Fibroblast of villous mesenchyme (primary cell): ENCODE measurements around the gene PPP1R9B. TPM values are rescaled to one million over a fixed set of nuclear protein-coding genes. Genes with fewer than 3 reads are reported as not detected.

Source experiments
- DNase-seq: peaks from one replicate; pipeline ENCODE4 v3.0.0-alpha.2; 2010; ENCODE audit warnings: low read depth
- H3K4me3 ChIP-seq: 2 replicates; pipeline ENCODE4 v1.5.1; 2011; ENCODE audit warnings: low read depth, mild to moderate bottlenecking, low read length
- CTCF ChIP-seq: IDR thresholded peaks from 2 replicates; pipeline ENCODE4 v1.5.1; 2012; ENCODE audit warnings: low read depth, mild to moderate bottlenecking, low read length; ENCODE audit not compliant: insufficient read depth
- total RNA-seq: library from RNA; depleted of rRNA; stranded (reverse); fragments of >200 nt; gene quantifications from 2 replicates; pipeline ENCODE4 v1.2.3, GENCODE V29; 2012

The PPP1R9B gene
- total RNA-seq, 1 donor = 47.1 TPM

DNA sequence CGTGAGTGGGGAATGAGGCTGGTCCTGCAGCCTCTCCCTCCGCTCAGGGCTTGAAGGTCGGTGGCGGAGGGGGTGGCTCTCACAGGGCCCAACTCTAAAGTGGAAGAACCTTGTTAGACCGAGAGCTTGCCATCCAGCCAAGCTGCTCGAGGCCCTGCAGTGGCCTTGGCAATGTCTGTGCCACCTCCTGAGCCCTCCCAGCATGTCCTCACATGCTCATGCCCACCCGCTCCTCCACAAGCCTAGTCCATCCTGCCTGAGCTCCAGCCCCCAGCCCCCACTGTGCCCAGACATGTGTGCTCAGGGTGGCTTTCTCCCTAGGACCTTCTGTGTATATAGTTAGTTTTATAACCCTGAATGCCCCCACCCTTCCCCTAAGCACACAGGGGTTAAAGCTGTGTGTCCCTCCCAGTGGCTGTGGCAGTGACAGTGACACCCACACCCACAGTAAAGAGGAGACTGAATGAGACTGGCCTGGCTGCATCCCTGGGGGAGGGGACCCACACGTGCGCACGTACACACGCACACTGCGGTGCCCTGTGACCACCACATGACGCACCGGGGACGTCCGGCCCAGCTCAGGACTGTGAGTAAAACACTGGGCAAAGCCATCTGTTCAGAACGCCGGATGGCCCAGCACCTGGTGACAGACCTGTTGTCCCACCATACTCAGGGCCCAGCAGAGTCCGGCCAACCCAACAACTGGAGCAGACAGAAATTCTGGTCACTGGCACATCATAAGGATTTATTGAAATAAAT lies 39.7 kb downstream of the PPP1R9B start:
- no peak for TF ChIP-seq CTCF
- H3K4me3 ChIP-seq = no peak overlapping the region
- no peak for DNase-seq

GRCh38 chr17:50109785-50110184 lies 40.7 kb downstream of the PPP1R9B start:
- no peak for TF ChIP-seq CTCF
- H3K4me3 ChIP-seq = no peak overlapping the region
- DNase-seq = no peak

DNA sequence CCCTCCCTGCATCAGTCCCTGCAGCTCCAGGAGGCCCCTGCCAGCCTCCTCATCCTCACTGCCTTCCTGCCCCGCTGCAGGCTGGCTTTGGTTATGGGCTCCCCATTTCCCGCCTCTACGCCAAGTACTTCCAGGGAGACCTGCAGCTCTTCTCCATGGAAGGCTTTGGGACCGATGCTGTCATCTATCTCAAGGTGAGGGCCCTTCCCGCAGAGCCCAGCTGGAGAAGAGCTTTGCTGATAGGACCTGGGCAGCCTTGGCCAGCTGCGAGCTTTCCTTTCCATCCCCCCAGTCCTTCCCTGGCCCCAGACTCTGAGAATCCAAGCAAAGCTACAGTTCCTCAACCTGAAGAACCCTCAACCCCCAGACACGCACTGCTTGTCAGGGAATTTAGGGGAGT lies 41.3 kb downstream of the PPP1R9B start:
- no peak for DNase-seq
- H3K4me3 ChIP-seq = no peak overlapping the region
- no peak for TF ChIP-seq CTCF

- no peak for DNase-seq
- no peak for TF ChIP-seq CTCF
- no peak overlapping the region for H3K4me3 ChIP-seq
Observed at GRCh38 chr17:50108556-50108955, 41.9 kb downstream of the PPP1R9B start.

DNA sequence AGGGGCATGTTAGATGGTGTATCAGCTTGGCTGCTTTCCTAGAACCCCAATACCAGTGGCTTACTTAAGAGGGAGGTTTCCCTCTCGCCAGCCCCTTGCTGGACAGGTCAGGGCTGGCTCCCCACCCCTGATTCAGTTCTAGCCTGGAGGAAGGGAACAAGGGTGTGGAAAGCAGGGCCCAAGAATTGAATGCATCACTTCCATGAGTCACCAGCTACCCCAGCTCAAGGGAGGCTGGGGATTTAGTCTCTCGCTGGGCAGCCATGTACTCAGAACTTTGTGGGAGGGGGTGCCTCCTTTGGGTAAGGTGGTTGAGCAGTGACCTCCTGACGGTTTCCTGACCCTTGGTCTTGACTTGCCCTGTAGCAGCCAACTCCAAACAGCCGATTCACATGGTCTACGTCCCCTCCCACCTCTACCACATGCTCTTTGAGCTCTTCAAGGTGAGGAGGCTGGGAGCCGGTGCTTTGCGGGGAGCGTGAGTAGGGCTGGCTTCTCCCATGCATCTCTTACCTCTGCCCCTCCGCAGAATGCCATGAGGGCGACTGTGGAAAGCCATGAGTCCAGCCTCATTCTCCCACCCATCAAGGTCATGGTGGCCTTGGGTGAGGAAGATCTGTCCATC lies 42.6 kb downstream of the PPP1R9B start:
- no peak overlapping the region for H3K4me3 ChIP-seq
- DNase-seq = no peak
- no peak for TF ChIP-seq CTCF

DNA sequence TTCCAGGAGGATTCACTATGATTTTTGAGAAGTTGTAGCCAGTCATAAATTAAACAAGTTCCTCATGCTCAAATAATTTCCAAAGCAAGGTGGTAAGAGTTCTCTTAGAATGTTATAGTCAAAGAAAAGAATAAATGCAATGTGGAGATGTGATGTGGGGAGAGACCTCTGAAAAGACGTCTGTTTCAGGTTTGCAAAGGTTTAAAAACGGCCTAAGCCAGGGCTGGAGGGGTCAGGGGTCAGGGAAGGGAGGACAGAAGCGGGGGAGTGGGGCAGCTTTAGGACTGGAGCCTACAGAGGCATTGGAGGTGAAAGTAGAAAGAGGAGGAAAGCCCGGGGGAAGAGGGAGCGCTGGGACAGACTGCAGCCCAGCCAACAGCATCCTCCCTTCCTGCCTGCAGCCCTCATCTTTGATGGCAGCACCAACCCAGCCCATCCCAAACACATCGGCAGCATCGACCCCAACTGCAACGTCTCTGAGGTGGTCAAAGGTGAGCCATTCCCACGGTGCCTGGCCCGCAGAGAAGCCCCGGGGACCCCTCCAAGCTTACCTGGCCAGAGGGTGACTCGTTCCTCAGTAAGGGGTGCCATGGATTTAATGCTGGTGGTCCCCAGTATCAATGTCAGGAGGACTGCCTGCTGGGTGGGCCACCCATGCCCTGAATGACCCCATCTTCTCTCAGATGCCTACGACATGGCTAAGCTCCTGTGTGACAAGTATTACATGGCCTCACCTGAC lies 43.9 kb downstream of the PPP1R9B start:
- no peak overlapping the region for H3K4me3 ChIP-seq
- DNase-seq = no peak
- TF ChIP-seq CTCF = no peak
